HG03045 (cell line): Measurements from ENCODE around the gene SLC16A4.
"Not testable (repeated sequence)": the region's sequence is repeated elsewhere in the genome, so short reads cannot be mapped to it uniquely, and the experiment has no call there.

Source experiments
- ATAC-seq: cut with Tn5 transposase; IDR thresholded peaks from one replicate; pipeline ENCODE4 v1.9.1; 2021; ENCODE audit warnings: mild to moderate bottlenecking, moderate library complexity; ENCODE audit not compliant: unreplicated experiment

Gene SLC16A4

GRCh38 chr1:110390692-110391245, at the start of gene SLC16A4:
Gene SLC16A4, minus strand, starts transcription at chr1:110391026. Its CDS starts 1,703 bp downstream, at chr1:110389323.
- no peak for ATAC-seq

- ATAC-seq: not testable (repeated sequence)
Observed at GRCh38 chr1:110439873-110440272, 49.0 kb upstream of the SLC16A4 start.

- no peak for ATAC-seq
Observed at GRCh38 chr1:110438893-110439292, 48.1 kb upstream of the SLC16A4 start.

GRCh38 chr1:110437645-110438299, 46.9 kb upstream of the SLC16A4 start:
- not testable (repeated sequence) for ATAC-seq

GRCh38 chr1:110436635-110437034, 45.8 kb upstream of the SLC16A4 start:
- no peak for ATAC-seq

- ATAC-seq: no peak
Observed at GRCh38 chr1:110434946-110435345, 44.1 kb upstream of the SLC16A4 start.

- ATAC-seq: no peak
Observed at GRCh38 chr1:110433803-110434202, 43.0 kb upstream of the SLC16A4 start.

- no peak for ATAC-seq
Observed at GRCh38 chr1:110433213-110433612, 42.4 kb upstream of the SLC16A4 start.

- ATAC-seq: no peak
Observed at GRCh38 chr1:110430901-110431300, 40.1 kb upstream of the SLC16A4 start.

- no peak for ATAC-seq
Observed at GRCh38 chr1:110430366-110430765, 39.5 kb upstream of the SLC16A4 start.

GRCh38 chr1:110428946-110429345, 38.1 kb upstream of the SLC16A4 start:
- no peak for ATAC-seq

- no peak for ATAC-seq
Observed at GRCh38 chr1:110426854-110427253, 36.0 kb upstream of the SLC16A4 start.

- no peak for ATAC-seq
Observed at GRCh38 chr1:110425612-110426152, 34.9 kb upstream of the SLC16A4 start.

- ATAC-seq: no peak
Observed at GRCh38 chr1:110424699-110425611, 34.1 kb upstream of the SLC16A4 start.

- ATAC-seq: no peak
Observed at GRCh38 chr1:110420874-110421793, 30.3 kb upstream of the SLC16A4 start.

- no peak for ATAC-seq
Observed at GRCh38 chr1:110420023-110420662, 29.3 kb upstream of the SLC16A4 start.

GRCh38 chr1:110418729-110419128, 27.9 kb upstream of the SLC16A4 start:
- ATAC-seq: no peak

- ATAC-seq: not testable (repeated sequence)
Observed at GRCh38 chr1:110413045-110413444, 22.2 kb upstream of the SLC16A4 start.

GRCh38 chr1:110412576-110412975, 21.8 kb upstream of the SLC16A4 start:
- ATAC-seq: no peak

GRCh38 chr1:110411173-110411735, 20.4 kb upstream of the SLC16A4 start:
- ATAC-seq: no peak
